Cardiac muscle cell (in vitro differentiated cells and primary cell): ENCODE results near the gene PARVB. TPM values are rescaled to one million over a fixed set of nuclear protein-coding genes. Genes with fewer than 3 reads are reported as not detected.

ENCODE experiments used
- DNase-seq, 2 donors: peaks; one replicate each; pipeline versions ENCODE4 v3.0.0 to v3.0.0-alpha.2; 2010 to 2017; ENCODE audit warnings: low read depth in 1 of 2, low spot score in 1 of 2
- H3K27ac ChIP-seq: fragments of 200-600 bp; sonication (generic); 2 replicates; pipeline ENCODE4 v1.5.1; 2016
- H3K27me3 ChIP-seq: fragments of 200-600 bp; sonication (generic); 2 replicates; pipeline ENCODE4 v1.6.0; 2016; ENCODE audit warnings: control low read depth
- H3K36me3 ChIP-seq: fragments of 200-600 bp; sonication (generic); 2 replicates; pipeline ENCODE4 v1.5.1; 2016; ENCODE audit warnings: control low read depth
- H3K4me1 ChIP-seq: fragments of 200-600 bp; sonication (generic); 2 replicates; pipeline ENCODE4 v1.8.1; 2017; ENCODE audit warnings: low read depth, mild to moderate bottlenecking, mixed run types
- H3K4me3 ChIP-seq: fragments of 200-600 bp; sonication (generic); 2 replicates; pipeline ENCODE4 v1.5.1; 2016; ENCODE audit warnings: mild to moderate bottlenecking
- H3K9me3 ChIP-seq: fragments of 200-600 bp; sonication (generic); 2 replicates; pipeline ENCODE4 v1.5.1; 2017; ENCODE audit warnings: low read depth, mild to moderate bottlenecking, control low read depth
- polyA plus RNA-seq: library from polyadenylated mRNA; unstranded; fragments of >200 nt; fragmentation: Nextera tagmentation; extraction: Ambion mirVana; gene quantifications from 2 replicates; pipeline ENCODE4 v1.2.1, GENCODE V29; 2016
- total RNA-seq: library from RNA; depleted of rRNA; stranded (reverse); fragments of >200 nt; gene quantifications from 2 replicates; pipeline ENCODE4 v1.2.3, GENCODE V29; 2016
- TF ChIP-seq, protein P1 (sequence below): IDR thresholded peaks from 2 replicates; pipeline ENCODE4 v1.5.1; 2012; ENCODE audit warnings: low read depth, mild to moderate bottlenecking, low read length

The PARVB gene
- total and polyA plus RNA-seq, 2 experiments from 2014 or later: 30.6 to 46.0 TPM

DNA sequence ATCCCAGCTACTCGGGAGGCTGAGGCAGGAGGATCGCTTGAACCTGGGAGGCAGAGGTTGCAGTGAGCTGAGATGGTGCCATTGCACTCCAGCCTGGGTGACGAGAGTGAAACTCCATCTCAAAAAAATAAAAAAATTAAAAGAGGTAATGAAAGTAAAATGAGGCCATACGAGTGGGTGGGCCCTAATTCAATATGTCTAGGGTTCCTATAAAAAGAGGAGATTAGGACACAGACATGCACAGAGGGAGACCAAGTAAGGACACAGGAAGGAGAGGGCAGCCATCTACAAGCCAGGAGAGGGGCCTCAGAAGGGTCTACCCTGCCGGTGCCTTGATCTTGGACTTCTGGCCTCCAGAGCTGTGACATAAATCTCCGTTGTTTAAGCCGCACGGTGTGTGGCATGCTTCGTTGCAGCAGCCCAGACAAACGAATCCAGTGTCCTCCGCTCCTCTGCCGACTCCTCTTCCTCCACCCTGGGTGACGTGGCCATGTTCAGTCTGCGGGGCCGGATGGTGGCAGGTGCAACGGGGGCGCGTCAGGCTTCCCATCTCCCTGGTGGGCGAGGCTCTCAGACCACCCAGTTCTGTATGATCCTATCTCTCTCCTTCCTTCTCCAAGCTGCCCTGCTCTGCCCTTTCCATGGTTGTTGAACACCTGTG is 105.0 kb downstream of the PARVB start:
- Histone ChIP-seq H3K36me3 (no peaks in the 10 kb centered on the region), H3K4me3 (no peak overlapping the region), H3K27me3 (no peaks in the 10 kb centered on the region), H3K9me3 (no peaks in the 10 kb centered on the region), H3K27ac (no peak overlapping the region), H3K4me1 (no peaks in the 10 kb centered on the region)
- TF ChIP-seq, protein P1, sequence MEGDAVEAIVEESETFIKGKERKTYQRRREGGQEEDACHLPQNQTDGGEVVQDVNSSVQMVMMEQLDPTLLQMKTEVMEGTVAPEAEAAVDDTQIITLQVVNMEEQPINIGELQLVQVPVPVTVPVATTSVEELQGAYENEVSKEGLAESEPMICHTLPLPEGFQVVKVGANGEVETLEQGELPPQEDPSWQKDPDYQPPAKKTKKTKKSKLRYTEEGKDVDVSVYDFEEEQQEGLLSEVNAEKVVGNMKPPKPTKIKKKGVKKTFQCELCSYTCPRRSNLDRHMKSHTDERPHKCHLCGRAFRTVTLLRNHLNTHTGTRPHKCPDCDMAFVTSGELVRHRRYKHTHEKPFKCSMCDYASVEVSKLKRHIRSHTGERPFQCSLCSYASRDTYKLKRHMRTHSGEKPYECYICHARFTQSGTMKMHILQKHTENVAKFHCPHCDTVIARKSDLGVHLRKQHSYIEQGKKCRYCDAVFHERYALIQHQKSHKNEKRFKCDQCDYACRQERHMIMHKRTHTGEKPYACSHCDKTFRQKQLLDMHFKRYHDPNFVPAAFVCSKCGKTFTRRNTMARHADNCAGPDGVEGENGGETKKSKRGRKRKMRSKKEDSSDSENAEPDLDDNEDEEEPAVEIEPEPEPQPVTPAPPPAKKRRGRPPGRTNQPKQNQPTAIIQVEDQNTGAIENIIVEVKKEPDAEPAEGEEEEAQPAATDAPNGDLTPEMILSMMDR: no peak
- DNase-seq: no peak

DNA sequence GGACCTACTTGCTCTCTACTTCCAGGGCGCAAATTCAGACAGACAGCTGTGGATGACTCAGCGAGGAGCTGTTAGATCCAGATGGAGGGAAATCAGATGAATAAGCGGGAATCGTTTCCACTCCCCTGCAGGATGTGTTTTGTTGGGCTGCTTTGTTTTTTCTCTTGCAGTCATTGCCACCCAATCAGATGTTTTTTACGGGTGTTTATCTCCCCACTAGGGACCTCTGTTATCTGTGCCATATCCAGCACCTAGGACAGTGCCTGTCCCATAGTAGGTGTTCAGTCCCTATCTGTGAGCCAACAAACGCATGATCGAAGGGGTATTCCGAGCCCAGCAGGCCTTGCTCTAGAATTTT is 105.5 kb downstream of the PARVB start:
- Histone ChIP-seq H3K27me3 (no peaks in the 10 kb centered on the region), H3K27ac (no peak overlapping the region), H3K9me3 (no peaks in the 10 kb centered on the region), H3K4me3 (no peak overlapping the region), H3K36me3 (no peaks in the 10 kb centered on the region), H3K4me1 (no peaks in the 10 kb centered on the region)
- peak in 1 of 2 donors; percentile 33 for DNase-seq
- TF ChIP-seq, protein P1: no peak

DNA sequence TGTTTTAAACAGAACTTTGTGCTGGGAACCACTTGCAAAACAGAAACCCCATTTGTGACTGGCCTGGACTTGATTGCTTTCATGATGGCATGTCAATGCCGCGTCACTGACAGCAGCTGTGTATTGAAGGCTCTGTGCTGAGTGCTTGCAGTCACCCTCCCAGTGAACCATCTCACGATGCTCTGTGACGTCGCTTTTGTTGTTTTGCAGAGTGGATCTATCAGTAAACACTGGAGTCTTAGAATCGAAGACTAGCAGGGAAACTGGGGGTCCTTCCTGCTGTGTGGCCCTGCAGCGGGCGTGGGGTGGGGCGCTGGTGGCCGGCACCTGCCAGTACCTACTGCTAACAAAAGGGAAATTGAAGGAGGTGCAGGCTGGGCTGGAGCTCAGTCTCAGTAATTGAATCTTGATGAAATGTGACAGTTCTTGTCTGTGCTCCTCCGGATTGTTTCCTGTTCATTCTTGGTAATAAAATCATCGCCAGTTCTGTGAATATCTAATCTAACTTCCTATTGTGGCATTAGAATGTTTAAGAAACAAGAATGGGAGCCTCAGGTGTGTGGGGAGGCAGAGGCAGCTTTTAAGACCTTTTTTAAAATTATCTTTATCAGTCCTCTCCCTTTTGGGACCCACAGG is 106.1 kb downstream of the PARVB start:
- Histone ChIP-seq H3K36me3 (no peaks in the 10 kb centered on the region), H3K27ac (no peak overlapping the region), H3K4me1 (no peaks in the 10 kb centered on the region), H3K27me3 (no peaks in the 10 kb centered on the region), H3K4me3 (no peak overlapping the region), H3K9me3 (no peaks in the 10 kb centered on the region)
- TF ChIP-seq, protein P1: no peak
- no peak for DNase-seq

DNA sequence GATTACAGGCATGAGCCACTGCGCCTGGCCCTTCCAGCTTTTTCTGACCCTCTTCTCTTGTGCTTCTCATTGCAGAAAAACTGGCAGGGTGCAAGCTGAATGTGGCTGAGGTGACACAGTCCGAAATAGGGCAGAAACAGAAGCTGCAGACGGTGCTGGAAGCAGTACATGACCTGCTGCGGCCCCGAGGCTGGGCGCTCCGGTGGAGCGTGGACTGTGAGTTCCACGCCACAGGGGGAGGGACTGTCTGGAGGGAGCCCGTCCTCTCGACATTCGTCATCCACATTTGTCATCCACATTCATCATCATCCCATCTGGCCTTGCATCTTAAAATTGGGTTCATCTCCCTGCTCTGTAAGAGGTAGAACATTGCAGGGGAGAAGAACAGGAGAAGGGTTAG is 107.3 kb downstream of the PARVB start:
- Histone ChIP-seq H3K9me3 (no peaks in the 10 kb centered on the region), H3K4me1 (no peaks in the 10 kb centered on the region), H3K4me3 (no peak overlapping the region), H3K36me3 (no peaks in the 10 kb centered on the region), H3K27ac (no peak overlapping the region), H3K27me3 (no peaks in the 10 kb centered on the region)
- TF ChIP-seq, protein P1: no peak
- no peak for DNase-seq

DNA sequence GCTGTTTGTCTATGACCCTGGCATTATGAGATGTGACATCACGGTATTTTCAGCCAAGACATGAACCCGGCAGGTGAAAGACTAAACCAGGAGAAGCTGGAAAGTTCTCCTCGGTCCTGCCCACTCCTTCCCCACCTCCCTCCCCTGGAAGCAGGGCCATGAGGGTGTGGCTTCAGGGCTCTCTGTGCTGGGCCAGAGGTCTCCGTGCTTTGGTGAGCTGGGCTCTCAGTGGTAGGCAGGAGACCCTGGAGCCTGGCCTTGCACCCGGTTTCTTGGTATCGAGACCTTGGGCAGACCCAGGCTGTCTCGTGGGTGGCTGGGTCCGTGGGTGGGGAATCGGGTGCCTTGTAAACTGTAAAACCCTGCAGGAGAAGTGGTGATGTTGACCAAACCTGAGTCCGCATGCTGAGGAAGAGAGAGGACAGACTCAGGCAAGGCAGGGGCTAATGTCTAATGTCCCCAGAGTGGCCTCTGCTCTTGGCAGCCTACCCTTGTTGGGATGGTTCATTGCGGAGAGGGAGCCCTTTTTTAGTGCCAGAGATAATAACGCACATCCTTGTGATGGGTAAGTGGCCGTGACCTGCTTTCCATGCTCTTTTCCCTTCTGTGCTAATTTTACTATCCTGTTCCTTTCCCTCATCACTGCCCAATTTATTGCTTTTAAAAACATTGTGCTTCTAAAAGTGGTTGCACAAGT is 108.0 kb downstream of the PARVB start:
- Histone ChIP-seq H3K36me3 (no peaks in the 10 kb centered on the region), H3K27ac (no peak overlapping the region), H3K9me3 (no peaks in the 10 kb centered on the region), H3K4me3 (no peak overlapping the region), H3K27me3 (no peaks in the 10 kb centered on the region), H3K4me1 (no peaks in the 10 kb centered on the region)
- DNase-seq: no peak
- TF ChIP-seq, protein P1: no peak
